ENCODE measurements around the gene SERPINA10.
A peak's percentile ranks its signal among the peaks of the same experiment; 100 is the strongest.

Gene SERPINA10, protein sequence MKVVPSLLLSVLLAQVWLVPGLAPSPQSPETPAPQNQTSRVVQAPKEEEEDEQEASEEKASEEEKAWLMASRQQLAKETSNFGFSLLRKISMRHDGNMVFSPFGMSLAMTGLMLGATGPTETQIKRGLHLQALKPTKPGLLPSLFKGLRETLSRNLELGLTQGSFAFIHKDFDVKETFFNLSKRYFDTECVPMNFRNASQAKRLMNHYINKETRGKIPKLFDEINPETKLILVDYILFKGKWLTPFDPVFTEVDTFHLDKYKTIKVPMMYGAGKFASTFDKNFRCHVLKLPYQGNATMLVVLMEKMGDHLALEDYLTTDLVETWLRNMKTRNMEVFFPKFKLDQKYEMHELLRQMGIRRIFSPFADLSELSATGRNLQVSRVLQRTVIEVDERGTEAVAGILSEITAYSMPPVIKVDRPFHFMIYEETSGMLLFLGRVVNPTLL

DNA sequence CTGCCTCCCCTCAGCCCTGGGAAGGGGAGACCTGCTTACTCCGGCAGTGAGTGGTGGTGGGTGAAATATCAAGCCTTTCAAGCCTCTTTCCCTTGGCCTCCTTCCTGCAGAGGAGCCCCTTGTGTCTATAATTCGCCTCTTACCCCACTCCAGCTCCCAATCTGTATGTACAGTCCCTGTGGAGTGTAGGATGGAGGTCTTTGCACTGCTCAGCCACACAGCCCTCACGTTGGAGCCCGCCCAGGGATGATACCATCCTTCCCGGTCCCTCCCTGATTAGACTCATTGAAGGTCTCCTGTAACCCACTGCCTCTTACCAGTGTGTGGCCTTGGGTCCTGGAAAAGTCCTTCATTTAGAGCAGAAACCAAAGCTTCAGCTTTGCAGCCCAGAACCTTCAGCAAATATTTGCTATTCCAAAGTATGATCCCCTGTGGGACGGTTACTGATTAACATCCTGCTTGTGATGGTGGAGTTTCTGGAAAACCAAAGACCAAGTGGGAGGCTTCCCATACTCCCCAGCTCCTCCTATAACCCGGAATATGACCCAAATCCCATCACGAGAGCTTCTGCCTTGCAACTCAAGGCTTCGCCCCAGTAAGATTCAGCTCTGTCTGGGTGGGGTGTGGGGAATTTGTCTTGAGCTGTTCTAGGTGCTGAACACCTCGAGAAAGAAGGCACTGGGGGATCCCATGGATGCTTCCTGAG lies at the start of gene SERPINA10:
Gene SERPINA10 (minus strand): TSS at position 397 of the 706 bp plus-strand sequence. CDS start 2,675 bp downstream, outside the sequence.
- DNase-seq (ENCODE audit: low spot score), result no peak

DNA sequence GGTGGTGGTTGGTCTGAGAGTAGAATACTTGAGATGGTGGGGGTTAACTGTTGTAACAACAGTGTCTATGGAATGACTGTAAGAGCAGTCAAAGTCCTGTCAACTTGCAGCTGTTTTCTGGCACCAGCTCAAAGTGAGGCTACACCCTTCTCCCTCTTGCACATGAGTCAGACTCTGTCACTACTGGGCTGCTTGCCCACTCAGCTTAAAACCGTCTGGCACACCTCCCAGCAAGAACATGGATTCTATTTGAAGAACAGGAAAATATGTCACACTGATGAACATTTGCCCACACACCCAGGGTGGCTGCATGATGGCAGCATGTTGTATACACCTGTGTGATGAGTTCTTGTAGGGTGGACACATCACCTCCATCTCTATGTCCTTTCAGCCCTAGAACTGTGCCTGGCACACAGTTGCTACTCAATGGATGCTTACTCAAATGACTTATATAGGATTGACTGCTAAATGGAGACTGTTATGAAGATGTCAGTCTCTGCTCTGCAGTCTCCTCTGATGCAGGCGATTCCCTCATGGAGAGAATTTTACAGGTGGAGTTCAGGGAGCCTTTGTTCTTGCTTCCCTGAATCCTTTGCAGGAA lies 49.4 kb upstream of the SERPINA10 start:
- DNase-seq (ENCODE audit: low spot score), result peak; percentile 8

DNA sequence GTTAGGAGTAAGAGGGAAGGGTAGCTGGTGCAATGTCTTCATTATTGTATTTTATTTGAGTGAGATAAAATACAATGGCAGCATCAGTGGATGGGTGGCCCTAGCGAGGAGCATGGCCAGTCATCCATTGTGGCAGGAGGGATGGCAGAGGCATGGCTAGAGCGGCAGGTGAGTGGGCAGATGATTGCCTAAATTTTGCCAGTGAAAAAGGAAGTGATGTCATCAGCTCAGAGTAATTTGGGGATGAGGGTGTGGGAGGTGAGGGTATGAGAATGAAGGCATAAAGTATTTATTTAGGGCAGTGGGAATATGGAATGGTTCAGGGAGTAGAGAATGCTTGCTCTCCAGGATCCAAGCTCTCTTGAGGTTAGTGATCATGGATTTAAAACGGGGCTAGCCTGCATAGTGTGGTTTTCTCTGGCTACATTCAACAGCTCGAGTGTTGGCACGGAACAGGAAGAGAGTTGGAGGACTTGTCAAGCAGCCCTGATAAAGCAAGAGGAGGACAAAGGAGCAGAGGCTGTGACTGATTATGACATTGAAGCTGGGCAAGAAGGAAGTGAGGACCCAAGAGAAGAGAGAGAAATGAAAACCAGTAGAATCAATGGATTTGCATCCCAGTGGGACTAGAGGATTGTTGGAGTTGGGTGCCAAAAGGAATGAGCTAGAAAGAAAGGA lies 48.7 kb upstream of the SERPINA10 start:
- no peak for DNase-seq (ENCODE audit: low spot score)

DNA sequence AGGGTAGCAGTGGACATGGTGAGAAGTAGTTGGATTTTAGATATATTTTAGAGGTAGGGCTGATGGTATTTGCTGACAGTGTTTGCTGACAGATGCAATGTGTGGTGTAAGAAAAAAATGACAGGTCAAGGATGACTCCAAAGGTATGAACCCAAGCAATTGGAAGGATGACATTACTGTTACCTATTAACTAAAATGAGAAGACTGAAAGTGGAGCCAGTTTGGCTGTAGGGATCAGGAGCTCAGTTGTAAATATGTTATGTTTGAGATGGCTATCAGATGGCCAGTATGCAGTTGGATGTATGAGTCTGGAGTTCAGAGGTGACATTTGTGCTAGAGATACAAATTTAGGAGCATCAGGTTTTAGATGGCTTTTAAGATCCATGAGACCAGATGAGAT lies 47.5 kb upstream of the SERPINA10 start:
- no peak for DNase-seq (ENCODE audit: low spot score)

DNA sequence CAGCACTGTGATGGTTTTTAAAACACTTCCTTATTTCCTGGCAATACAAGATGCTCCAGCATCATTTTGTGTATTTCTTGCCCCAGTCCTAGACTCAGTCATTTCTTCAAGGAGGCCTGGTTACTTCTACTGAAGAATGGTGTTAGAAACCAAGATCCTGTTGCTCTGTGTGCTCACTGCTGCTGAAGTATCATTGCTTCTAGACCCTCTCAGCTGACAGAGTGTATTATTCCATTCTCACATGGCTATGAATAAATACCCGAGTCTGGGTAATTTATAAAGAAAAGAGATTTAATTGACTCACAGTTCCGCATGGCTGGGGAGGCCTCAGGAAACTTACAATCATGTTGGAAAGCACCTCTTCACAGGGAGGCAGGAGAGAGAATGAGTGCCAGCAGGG lies 45.0 kb upstream of the SERPINA10 start:
- no peak for DNase-seq (ENCODE audit: low spot score)

DNA sequence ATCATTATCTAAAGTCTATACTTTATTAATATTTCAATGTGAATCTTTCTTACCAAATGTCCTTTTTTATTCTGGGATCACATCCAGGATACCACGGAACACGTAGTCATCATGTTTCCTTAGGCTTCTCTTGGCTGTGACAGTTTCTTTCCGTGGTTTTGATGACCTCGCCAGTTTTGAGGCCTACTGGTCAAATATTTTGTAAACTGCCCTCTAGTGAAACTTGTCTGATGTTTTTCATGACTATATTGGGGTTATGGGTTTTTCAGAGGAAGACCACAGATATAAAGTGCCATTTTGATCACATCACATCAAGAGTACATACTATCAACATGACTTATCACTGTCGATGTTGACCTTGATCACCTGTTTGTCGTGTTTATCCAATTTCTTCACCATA lies 44.2 kb upstream of the SERPINA10 start:
- DNase-seq (ENCODE audit: low spot score), result no peak

DNA sequence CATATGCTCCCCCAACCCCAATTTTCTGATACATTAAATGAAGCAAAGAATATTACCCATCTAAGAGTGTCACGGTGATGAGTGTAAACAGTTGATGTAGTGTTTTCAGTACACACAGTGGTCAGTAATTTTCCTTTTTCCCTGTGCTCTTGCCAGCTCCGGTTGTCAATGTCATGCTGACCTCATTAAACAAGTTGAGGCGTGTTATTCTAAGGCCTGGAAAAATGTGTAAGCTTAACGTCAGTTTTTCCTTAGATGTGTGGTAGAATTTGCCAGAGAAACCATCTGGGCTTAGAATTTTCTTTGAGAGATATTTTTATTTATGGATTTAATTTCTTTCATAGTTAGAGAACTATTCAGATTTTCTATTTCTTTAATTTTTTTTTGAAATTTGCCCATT lies 41.8 kb upstream of the SERPINA10 start:
- no peak for DNase-seq (ENCODE audit: low spot score)

DNA sequence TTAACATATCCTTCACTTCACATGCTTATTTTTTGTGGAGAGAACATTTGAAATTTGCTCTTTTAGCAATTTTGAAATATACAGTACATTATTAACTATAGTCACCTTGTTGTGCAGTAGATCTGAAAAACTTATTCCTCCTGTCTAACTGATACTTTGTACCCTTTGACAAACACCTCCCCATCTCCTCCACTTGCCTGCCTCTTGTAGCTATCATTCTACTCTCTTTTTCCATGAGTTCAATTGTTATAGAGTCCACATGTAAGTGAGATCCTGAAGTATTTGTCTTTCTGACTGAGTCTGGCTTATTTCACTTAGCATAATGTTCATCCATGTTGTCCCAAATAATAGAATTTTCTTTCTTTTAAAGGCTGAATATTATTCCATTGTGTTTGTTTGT lies 39.5 kb upstream of the SERPINA10 start:
- DNase-seq (ENCODE audit: low spot score), result no peak

DNA sequence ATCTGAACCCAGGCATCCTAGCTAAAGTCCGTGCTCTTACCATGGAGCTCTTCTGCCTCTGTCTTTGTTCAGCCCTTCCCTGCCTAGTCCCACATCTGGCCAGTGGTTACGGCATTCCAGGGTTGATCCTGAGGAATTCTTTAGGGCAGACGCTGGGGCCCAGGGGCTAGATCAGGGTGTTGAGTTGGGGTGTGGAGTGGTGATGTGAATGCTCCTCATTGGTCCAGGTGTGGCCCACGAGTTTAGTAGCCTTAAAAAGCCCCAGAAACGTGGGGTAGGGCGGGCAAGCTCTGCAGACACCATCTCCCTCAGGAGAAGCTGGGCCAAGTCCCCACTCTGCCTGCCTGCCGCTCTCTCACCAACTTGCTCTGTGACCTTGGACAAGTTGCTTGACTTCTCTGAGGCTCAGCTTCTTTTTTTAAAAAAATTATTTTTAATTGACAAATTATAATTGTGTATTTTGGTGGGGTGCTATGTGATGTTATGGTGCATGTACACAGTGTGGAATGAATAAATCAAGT lies 39.1 kb upstream of the SERPINA10 start:
- DNase-seq (ENCODE audit: low spot score), result no peak

DNA sequence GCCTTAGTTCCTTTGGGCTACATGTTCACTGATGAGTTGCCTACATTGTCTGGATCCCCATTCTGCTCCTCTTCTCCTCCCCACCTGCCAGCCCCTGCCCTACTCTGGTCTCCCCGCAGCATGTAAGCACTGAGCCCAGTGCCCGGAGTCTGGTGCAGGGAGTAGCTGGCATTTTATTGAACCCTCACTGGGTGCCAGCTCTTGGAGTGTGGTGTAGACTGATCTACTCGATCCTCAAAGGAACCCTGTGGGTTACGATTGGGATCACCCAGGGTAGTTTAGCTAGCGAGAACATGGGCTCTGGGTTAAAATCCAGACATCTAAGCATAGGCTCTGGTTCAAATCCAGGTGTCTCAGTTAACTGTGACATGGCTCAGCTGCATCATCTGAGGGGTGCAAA lies 38.4 kb upstream of the SERPINA10 start:
- DNase-seq (ENCODE audit: low spot score), result no peak

DNA sequence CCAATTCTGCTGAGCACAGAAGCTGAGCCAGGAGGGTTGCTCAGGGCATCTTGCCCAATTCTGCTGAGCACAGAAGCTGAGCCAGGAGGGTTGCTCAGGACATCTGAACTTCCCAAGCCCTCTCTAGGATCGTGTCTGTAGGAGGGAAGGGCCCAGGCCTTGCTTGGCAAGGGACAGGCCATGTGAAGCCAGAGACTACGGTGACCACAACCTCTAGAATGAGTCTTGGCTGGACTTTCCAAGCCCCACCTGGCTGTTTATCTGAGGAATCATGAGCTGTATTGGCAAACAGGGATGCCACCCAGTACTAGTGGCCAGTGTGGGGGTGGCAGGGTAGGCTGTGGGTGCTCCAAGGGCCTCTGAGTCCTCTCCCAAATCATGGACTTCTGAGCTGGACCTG lies 37.8 kb upstream of the SERPINA10 start:
- no peak for DNase-seq (ENCODE audit: low spot score)

DNA sequence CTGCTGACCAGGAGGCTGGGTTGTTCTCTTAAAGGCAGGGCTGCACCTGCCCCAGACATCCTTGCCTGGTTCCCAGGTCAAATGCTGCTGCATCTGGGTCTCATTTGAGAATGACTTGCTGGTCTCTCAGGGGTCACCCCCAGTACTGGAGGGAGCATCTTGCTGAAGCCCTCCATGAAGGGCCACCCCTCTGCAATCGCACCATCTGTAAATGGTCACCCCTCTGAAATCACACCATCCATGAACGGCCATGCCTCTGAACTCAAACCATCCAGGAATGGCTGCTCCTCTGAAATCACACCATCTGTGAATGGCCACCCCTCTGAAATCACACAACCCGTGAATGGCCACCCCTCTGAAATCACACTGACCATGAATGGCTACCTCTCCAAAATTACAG lies 37.4 kb upstream of the SERPINA10 start:
- no peak for DNase-seq (ENCODE audit: low spot score)

DNA sequence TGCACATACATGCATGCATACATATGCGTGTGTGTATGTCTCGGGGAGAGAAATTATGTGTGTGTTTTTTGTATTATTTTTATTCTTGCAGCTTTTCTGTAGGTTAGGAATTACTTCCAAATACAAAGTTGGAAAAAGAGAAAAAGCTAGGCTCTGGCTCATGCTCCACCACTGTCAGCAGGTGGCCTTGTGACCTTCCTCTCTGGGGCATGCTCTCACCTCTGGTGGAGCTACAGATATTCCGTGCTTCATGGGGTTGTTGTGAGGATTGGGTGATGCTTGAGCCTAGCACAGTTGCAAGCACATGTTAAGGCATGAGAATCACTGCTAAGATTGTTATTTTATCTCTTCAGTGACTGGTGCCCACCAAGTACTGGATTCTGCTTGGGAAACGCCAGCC lies 36.8 kb upstream of the SERPINA10 start:
- no peak for DNase-seq (ENCODE audit: low spot score)

DNA sequence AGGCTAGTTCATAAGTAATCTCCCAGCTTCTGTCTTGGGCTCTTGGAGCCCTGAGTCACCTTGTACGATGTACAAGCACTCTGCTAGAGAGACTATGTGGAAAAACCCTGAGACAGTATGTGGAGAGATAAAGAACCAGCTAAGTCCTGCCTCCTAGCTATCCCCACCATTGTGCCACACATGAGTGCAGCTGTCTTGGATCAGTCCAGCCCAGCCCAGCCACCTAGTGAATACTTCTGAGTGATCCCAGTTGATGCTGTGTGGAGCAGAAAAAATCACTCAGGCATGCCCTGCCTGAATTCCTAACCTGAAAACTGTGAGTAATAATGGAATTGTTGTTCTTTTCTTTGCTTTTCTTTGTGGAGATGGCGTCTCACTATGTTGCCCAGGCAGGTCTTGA lies 35.1 kb upstream of the SERPINA10 start:
- no peak for DNase-seq (ENCODE audit: low spot score)

DNA sequence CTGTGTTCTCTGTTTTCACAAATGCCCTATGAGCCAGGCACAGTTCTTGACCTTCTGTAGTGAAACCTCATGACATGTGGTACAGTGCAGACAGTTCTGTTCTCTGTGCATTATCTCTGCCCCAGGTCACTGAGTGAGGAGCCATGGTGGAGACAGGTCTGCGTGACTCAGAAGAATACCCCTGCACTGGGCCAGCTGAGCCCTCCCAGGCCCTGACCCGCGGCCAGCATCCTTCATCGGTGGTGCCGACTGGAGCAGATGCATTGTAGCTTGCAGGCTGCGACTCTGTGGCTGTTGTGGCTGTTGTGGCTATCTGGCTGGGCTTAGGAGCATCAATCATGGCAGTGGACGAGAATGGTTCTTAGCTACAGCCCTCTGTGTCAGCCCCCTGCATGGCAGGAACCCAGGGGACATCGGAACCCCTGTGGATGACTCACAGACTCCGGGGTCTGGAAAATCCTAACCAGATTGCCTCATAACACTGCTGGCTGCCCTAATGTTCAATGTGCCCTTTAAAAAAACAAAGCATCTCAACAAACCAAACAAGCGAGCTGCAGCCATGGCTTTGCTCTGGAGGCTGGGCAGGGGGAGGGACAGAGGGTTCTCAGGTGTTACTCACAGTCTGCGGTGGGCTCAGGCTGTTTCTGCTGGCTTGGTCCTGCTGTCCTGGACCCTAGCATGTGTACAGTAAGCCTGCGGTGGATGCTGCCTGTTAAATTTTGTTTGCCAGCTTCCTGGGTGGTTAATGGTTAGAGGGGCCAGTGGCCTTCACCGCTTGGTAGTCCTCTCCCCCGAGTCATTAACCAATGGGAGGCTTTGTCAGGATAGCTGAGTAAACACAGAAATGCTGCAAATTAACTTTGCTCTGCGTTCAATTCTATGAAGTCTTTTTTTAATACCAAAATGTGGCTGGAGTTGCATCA lies 29.8 kb upstream of the SERPINA10 start, which contains the start of gene SERPINA6:
Gene SERPINA6 (minus strand): TSS at position 689 of the 923 bp plus-strand sequence. CDS start 8,688 bp downstream, outside the sequence.
- DNase-seq (ENCODE audit: low spot score), result no peak

DNA sequence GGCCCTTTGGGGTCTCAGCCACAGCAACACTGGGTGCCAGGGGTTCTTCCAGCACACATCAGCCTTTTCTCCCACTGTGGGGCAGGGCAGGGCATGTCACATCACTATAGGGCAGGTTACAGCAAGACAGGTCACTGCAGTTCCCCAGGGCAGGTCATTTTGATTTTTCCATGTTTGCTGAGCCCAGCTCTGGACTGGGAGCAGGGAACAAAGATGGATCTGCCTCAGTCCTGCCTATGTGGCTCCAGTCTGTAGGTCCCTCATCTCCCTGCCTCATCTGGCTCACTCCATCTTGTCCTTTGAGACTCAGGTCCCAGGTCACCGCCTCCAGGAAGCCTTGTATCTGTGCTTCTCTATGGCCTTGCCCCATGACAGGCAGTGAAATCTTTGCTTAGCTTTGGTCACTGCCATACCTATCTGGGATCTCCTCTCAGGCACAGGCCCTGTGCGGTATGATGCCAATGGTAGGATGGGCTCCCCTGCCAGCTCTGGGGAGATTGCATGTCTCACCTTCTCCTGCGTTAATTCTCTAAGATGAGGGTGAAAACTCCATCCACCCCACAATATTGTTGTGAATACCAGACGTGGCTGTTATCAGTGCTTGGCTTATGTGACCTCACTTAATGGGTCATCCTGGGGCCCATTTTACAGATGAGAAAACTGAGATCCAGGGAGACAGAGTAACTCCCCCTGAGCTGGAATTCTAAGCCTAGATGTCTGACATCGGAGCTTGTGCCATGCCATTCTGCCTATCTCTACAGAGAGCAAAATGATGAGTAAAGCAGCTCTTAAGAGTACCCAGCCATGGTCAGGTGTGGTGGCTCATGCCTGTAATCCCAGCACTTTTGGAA lies 28.6 kb upstream of the SERPINA10 start:
- DNase-seq (ENCODE audit: low spot score), result no peak

DNA sequence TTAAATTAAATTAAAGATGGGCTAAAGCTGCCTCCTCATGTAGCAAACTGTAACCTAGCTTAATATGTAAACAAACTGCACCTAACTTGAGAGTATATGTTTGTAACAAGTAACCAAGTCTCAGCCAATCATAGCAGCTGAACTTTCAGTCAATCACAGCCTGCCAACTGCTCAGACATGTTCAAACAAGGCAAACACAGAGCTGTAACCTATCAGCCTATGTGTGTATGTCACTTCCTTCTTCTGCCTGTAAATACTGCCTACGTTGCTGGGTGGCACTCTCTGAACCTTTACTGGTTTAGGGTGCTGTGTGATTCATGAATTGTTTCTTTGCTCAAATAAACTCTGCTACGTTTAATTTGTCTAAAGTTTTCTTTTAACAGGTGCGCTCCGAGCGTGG lies 27.2 kb upstream of the SERPINA10 start:
- DNase-seq (ENCODE audit: low spot score), result no peak

DNA sequence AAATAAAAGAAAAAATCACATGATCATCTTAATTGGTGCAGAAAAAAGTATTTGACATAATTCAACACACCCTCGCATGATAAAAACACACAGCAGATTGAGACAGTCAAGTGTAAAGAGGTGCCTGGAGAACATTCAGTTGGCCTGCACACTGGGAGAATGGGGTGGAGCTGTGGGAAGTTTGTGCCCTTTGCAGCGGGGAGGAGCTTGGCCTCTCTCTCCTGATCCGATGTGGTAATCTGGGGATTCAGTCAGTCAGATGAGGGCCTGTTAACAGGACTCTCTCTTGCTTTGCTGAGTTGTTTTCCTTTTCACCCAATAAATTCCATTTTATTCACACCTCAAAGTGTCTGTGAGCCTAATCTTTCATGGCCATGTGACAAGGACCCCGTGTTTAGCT lies 24.2 kb upstream of the SERPINA10 start:
- no peak for DNase-seq (ENCODE audit: low spot score)

DNA sequence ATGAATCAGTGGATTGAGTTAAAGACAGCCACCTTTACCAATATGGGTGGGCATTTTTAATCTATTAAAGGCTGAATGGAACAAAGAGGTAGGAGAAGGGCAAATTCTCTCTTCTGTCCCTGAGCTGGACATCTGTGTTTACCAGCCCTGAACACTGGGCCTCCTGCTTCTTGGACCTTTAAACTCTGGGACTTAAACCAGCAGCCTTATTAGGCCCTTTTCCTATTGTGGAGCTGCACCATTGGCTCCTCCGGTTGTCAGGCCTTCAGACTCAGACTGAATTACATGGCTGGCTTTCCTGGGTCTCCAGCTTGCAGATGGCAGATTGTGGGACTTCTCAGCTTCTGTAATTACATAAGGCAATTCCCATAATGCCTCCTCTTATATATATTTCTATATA lies 23.6 kb upstream of the SERPINA10 start:
- DNase-seq (ENCODE audit: low spot score), result no peak

DNA sequence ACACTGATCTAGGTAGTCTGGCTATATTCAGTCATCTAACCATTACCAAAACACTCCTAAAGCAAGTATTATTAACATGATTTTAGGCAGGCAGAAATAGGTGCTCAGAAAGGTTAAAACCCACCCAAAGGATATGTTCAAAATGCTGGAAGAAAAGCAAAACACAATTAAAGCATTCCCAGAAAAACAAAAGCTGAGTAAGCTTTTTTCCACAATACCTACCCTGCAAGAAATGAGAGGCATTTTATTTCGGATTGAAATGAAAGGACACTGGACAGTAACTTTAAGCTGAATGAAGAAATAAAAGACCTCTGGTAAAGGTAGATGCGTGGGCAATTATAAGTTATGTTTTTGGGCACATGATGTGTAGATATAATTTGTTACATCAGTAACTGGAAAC lies 21.8 kb upstream of the SERPINA10 start:
- no peak for DNase-seq (ENCODE audit: low spot score)

All from activated CD4-positive, alpha-beta T cell treated with anti-CD3 and anti-CD28 coated beads, Interleukin-2, Interleukin-4, amounts not matched to agents 100 ng/mL and 50 ng/mL, durations not matched to agents 16 hours and 8 hours (primary cell).